Effector memory CD4-positive, alpha-beta T cell (primary cell): ENCODE data around the gene PRR5L.

Source experiments
- DNase-seq, 3 donors: peaks; one replicate each; pipeline ENCODE4 v3.0.0-alpha.2; 2020
- H3K27ac ChIP-seq: 2 replicates; pipeline ENCODE4 v1.7.0; 2013; ENCODE audit warnings: mild to moderate bottlenecking, low read length, moderate library complexity; ENCODE audit not compliant: insufficient read depth, poor library complexity, severe bottlenecking
- H3K27me3 ChIP-seq: replicated peaks from 2 replicates; pipeline ENCODE4 v1.7.0; 2013; ENCODE audit warnings: mild to moderate bottlenecking, low read length; ENCODE audit not compliant: insufficient read depth, control insufficient read depth, poor library complexity, severe bottlenecking
- H3K36me3 ChIP-seq: 2 replicates; pipeline ENCODE4 v1.7.0; 2013; ENCODE audit warnings: mild to moderate bottlenecking, low read length, moderate library complexity; ENCODE audit not compliant: control insufficient read depth, insufficient read depth
- H3K4me1 ChIP-seq: 2 replicates; pipeline ENCODE4 v1.7.0; 2013; ENCODE audit warnings: low read length, mild to moderate bottlenecking; ENCODE audit not compliant: control insufficient read depth, insufficient read depth, poor library complexity, severe bottlenecking
- H3K4me3 ChIP-seq: 2 replicates; pipeline ENCODE4 v1.7.0; 2013; ENCODE audit warnings: low read length, low read depth, mild to moderate bottlenecking; ENCODE audit not compliant: insufficient read depth, poor library complexity, severe bottlenecking
- H3K9me3 ChIP-seq: 2 replicates; pipeline ENCODE4 v1.7.0; 2013; ENCODE audit warnings: mild to moderate bottlenecking, low read length, moderate library complexity; ENCODE audit not compliant: control insufficient read depth

PRR5L gene

GRCh38 chr11:36453678-36454077, 157.6 kb downstream of the PRR5L start:
- no peak overlapping the region for H3K4me3 ChIP-seq
- H3K27ac ChIP-seq, result no peak overlapping the region
- H3K9me3 ChIP-seq, result no peaks in the 10 kb centered on the region
- peaks cover 38% of the 10 kb centered on the region for H3K4me1 ChIP-seq
- DNase-seq, result no peak
- H3K36me3 ChIP-seq, result peaks cover 4% of the 10 kb centered on the region
- no peaks in the 10 kb centered on the region for H3K27me3 ChIP-seq

- H3K4me1 ChIP-seq, result peaks cover 38% of the 10 kb centered on the region
- no peaks in the 10 kb centered on the region for H3K9me3 ChIP-seq
- H3K27me3 ChIP-seq, result no peaks in the 10 kb centered on the region
- peaks cover 4% of the 10 kb centered on the region for H3K36me3 ChIP-seq
- no peak overlapping the region for H3K27ac ChIP-seq
- H3K4me3 ChIP-seq, result no peak overlapping the region
- DNase-seq, result no peak
Observed at GRCh38 chr11:36454551-36454940, 158.5 kb downstream of the PRR5L start.

- H3K27ac ChIP-seq, result no peak overlapping the region
- peaks cover 4% of the 10 kb centered on the region for H3K36me3 ChIP-seq
- peaks cover 34% of the 10 kb centered on the region for H3K4me1 ChIP-seq
- no peak overlapping the region for H3K4me3 ChIP-seq
- H3K27me3 ChIP-seq, result no peaks in the 10 kb centered on the region
- no peak for DNase-seq
- H3K9me3 ChIP-seq, result no peaks in the 10 kb centered on the region
Observed at GRCh38 chr11:36454941-36455631, 159.0 kb downstream of the PRR5L start.

GRCh38 chr11:36455658-36456111, 159.6 kb downstream of the PRR5L start:
- H3K4me1 ChIP-seq, result peaks cover 29% of the 10 kb centered on the region
- no peaks in the 10 kb centered on the region for H3K9me3 ChIP-seq
- H3K4me3 ChIP-seq, result no peak overlapping the region
- H3K27ac ChIP-seq, result no peak overlapping the region
- no peaks in the 10 kb centered on the region for H3K27me3 ChIP-seq
- peaks cover 4% of the 10 kb centered on the region for H3K36me3 ChIP-seq
- DNase-seq, result no peak

GRCh38 chr11:36456156-36456555, 160.1 kb downstream of the PRR5L start:
- Histone ChIP-seq H3K9me3 (no peaks in the 10 kb centered on the region), H3K27me3 (no peaks in the 10 kb centered on the region), H3K4me3 (no peak overlapping the region), H3K36me3 (peaks cover 4% of the 10 kb centered on the region), H3K4me1 (peaks cover 24% of the 10 kb centered on the region), H3K27ac (no peak overlapping the region)
- no peak for DNase-seq

GRCh38 chr11:36458129-36458915, 162.2 kb downstream of the PRR5L start:
- no peak for DNase-seq
- H3K4me3 ChIP-seq, result no peak overlapping the region
- no peaks in the 10 kb centered on the region for H3K9me3 ChIP-seq
- H3K27ac ChIP-seq, result no peak overlapping the region
- no peaks in the 10 kb centered on the region for H3K27me3 ChIP-seq
- H3K36me3 ChIP-seq, result peaks cover 4% of the 10 kb centered on the region
- H3K4me1 ChIP-seq, result peaks cover 4% of the 10 kb centered on the region

GRCh38 chr11:36459046-36459445, 163.0 kb downstream of the PRR5L start:
- no peak for DNase-seq
- H3K36me3 ChIP-seq, result peaks cover 4% of the 10 kb centered on the region
- H3K4me3 ChIP-seq, result no peak overlapping the region
- no peak overlapping the region for H3K27ac ChIP-seq
- no peaks in the 10 kb centered on the region for H3K9me3 ChIP-seq
- H3K4me1 ChIP-seq, result no peaks in the 10 kb centered on the region
- H3K27me3 ChIP-seq, result no peaks in the 10 kb centered on the region

- H3K4me1 ChIP-seq, result no peaks in the 10 kb centered on the region
- no peaks in the 10 kb centered on the region for H3K9me3 ChIP-seq
- no peak overlapping the region for H3K27ac ChIP-seq
- H3K4me3 ChIP-seq, result no peak overlapping the region
- no peaks in the 10 kb centered on the region for H3K27me3 ChIP-seq
- peaks cover 4% of the 10 kb centered on the region for H3K36me3 ChIP-seq
- no peak for DNase-seq
Observed at GRCh38 chr11:36460220-36460619, 164.1 kb downstream of the PRR5L start.

GRCh38 chr11:36462321-36462720, 166.2 kb downstream of the PRR5L start:
- no peaks in the 10 kb centered on the region for H3K9me3 ChIP-seq
- no peak for DNase-seq
- H3K4me1 ChIP-seq, result no peaks in the 10 kb centered on the region
- no peak overlapping the region for H3K4me3 ChIP-seq
- no peaks in the 10 kb centered on the region for H3K36me3 ChIP-seq
- H3K27me3 ChIP-seq, result no peaks in the 10 kb centered on the region
- no peak overlapping the region for H3K27ac ChIP-seq

- Histone ChIP-seq H3K36me3 (no peaks in the 10 kb centered on the region), H3K9me3 (no peaks in the 10 kb centered on the region), H3K27ac (no peak overlapping the region), H3K27me3 (no peaks in the 10 kb centered on the region), H3K4me3 (no peak overlapping the region), H3K4me1 (no peaks in the 10 kb centered on the region)
- DNase-seq, result no peak
Observed at GRCh38 chr11:36463781-36464180, 167.7 kb downstream of the PRR5L start.
